Activated T-helper 1 cell treated with anti-CD3 and anti-CD28 coated beads, Interleukin-2, amount 50 U/mL, for 16 hours (primary cell): Measurements from ENCODE around the gene ALDOA.
A peak's percentile ranks its signal among the peaks of the same experiment; 100 is the strongest.
"Not testable (repeated sequence)": the region's sequence is repeated elsewhere in the genome, so short reads cannot be mapped to it uniquely, and the experiment has no call there.

Experiments
- DNase-seq, 2 donors: peaks; one replicate each; pipeline ENCODE4 v3.0.0-alpha.2; 2020; ENCODE audit warnings: low read depth in 1 of 2, low spot score in 1 of 2

ALDOA gene

GRCh38 chr16:30040690-30041089, 24.9 kb upstream of the ALDOA start:
- not testable (repeated sequence) for DNase-seq

DNA sequence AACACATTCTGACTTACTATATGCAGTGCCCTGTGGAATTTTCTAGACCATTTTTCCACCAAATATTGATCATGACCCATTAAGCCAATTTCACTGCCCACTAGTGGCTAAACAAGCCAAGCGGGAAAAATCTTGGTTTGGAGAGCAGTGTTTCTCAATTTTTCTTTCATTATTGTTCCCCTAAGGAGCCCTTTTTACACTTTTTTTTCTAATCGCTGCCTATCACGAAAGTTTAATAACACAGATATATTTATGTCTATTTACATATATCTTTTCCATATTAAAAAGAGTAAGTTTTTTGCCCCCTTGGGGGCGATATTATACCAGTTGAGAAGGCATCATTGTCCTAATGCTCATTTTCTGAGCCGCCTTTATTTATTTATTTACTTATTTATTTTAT, 23.7 kb upstream of the ALDOA start:
- DNase-seq, result no peak

DNA sequence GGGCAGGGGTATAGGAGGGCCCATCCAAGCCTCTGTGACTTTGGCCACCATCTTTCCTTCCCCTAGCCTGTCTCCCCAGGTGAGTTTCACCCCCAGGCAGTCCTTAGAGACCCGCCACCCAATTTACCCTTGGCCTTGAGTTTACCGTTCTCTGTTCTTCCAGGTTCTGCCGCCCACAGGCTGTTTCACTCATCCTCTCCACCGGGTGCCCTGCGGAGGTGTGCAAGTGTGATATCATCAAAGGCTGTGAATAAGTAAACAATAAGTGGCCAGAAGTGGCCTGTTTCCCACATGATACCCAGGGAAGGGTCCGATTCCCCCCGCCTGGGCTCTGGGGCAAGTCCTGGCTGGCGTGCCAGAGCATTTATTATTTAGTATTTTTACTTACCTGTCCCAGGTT, 19.4 kb upstream of the ALDOA start:
- no peak for DNase-seq

- no peak for DNase-seq
Observed at GRCh38 chr16:30046588-30046987, 19.0 kb upstream of the ALDOA start.

DNA sequence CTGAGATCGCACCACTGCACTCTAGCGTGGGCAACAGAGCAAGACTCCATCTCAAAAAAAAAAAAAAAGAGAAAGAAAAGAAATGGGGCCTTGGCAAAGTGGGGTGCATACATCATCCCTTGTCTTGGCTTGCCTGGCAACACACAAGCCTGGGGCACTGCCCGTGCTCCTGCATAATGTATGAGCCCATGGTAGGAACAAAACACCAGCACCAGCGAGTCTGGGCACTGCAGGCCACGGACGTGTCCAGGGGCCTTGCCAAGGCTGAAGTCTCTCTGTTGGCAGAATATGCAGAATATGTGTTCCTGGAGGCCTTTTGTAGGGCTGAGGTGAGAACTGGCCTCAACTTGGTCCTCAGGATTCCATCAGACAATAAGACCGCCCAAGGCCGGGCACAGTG, 15.7 kb upstream of the ALDOA start:
- no peak for DNase-seq

GRCh38 chr16:30051518-30051917, 14.0 kb upstream of the ALDOA start:
- DNase-seq, result no peak

DNA sequence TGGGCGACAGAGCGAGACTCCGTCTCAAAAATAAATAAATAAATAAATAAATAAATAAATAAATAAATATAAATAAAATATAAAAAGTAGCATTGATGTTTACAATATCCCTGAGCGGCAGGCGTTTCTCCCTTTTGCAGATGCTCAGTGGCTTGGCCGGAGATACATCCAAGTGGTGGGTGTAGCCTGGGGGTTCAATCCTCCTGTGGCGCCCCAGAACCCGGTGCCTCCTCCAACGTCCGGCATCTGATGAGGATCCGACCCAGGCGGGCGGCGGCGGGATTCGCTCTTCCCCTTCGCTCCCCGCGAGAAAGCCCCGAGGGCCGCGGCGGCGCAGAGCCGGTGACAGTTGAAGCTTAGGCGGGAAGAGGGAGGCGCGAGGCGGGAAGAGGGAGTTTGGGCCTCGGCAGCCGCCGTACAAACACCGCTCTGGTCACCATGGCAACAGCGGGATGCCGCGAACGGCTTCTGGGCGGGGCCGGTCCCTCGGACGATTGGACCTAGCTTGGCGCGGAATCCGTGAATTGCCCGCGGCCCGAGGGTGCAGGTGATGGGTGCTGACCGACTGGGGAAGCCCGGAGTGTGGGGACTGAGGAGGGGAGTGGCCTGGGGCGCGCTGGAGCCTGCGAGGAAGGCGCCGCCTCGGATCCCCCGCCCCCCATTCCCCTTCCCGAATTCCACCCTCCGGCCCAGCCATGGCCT, 12.7 kb upstream of the ALDOA start:
- peak; percentile 81 for DNase-seq

DNA sequence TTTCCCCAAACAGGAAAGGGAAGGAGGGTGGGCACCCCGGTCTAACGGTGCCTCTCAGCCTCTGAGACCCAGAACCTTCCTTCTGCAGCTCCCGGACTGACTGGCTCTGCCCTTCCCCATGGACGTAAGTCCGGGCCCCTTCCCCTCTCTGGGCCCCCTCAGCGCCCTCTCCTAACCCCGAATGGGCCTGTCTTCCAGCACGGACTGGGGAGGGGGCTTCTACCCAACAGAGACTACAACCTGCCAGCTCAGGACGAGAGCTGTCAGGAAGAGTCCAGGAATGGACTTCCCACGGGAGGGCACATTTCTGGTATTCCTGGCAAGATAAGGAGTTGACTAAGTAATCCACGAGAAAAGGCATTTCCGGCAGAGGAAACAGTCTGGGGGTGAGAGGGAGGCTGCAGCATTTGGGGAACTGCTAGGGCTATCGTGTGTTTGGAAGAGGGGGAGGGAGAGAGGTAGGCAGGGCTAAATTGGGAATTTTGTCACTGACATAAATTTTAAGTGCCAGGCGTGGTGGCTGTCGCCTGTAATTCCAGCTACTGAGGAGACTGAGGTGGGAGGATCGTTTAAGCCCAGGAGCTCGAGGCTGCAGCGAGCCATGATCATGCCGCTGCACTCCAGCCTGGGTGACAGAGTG, 12.1 kb upstream of the ALDOA start:
- no peak for DNase-seq

- DNase-seq, result no peak
Observed at GRCh38 chr16:30054451-30054850, 11.1 kb upstream of the ALDOA start.

GRCh38 chr16:30054959-30055553, 10.5 kb upstream of the ALDOA start:
- DNase-seq, result no peak

DNA sequence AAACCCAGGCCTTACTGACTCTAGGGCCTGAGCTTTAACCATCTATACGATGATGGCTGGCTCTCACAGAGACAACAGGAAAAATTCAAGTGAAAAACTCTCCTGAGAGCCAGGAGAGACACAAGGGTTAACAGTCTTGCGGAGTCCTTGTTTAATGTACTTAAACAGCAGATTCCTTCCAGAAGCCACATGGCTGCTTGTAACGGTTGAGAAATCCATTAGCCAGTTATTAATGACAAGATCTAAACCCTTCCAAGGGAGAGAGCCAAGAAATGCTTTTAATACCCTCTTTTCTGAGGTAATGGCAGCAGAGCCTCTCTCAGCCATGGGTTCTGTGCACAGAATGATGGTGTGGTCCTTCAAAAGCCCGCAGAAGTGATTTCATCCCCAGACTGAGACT, 5.2 kb upstream of the ALDOA start:
- DNase-seq, result no peak

- DNase-seq, result no peak
Observed at GRCh38 chr16:30060836-30061554, 4.6 kb upstream of the ALDOA start.

- no peak for DNase-seq
Observed at GRCh38 chr16:30063278-30063892, 2.2 kb upstream of the ALDOA start.

DNA sequence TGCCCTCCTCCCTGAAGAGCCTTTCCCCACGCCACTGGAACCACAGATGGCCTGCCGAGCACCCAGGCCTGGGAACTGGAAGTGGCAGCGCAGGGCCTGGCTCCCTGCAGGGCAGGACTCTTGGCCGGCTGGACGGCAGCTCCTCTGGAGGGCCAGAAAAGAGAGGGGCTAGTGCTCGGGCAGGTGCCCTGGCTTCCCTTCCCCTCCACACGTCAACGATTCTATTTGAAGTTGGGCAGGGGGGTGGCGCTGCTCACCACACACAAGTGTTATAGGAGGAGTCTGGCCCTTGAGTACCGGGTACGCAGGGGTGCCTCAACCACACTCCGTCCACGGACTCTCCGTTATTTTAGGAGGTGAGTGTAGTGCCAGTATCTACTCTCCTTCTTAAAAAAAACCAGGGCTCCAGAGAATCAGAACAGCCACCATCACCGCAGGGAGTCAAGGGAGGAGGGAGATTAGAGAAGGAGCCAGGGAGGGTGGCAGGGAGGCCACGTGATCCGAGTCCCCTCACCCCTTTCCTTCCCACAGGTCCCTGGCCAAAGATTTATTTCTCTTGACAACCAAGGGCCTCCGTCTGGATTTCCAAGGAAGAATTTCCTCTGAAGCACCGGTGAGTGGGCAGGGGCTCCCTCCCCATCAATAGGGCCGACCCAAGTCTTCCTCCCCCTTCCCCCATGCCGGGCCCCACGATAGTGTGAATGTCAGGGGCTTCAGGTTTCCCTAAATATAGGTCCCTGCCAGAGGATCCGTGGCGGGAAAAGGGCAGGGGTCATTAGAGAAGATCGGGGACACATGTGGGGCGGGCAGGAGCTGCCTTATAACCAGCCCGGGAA, 1.4 kb upstream of the ALDOA start:
- peak; percentile 39 to 45 for DNase-seq

- no peak for DNase-seq
Observed at GRCh38 chr16:30064729-30065101, 845 bp upstream of the ALDOA start.

GRCh38 chr16:30065943-30066760, 592 bp downstream of the ALDOA start:
- no peak for DNase-seq

DNA sequence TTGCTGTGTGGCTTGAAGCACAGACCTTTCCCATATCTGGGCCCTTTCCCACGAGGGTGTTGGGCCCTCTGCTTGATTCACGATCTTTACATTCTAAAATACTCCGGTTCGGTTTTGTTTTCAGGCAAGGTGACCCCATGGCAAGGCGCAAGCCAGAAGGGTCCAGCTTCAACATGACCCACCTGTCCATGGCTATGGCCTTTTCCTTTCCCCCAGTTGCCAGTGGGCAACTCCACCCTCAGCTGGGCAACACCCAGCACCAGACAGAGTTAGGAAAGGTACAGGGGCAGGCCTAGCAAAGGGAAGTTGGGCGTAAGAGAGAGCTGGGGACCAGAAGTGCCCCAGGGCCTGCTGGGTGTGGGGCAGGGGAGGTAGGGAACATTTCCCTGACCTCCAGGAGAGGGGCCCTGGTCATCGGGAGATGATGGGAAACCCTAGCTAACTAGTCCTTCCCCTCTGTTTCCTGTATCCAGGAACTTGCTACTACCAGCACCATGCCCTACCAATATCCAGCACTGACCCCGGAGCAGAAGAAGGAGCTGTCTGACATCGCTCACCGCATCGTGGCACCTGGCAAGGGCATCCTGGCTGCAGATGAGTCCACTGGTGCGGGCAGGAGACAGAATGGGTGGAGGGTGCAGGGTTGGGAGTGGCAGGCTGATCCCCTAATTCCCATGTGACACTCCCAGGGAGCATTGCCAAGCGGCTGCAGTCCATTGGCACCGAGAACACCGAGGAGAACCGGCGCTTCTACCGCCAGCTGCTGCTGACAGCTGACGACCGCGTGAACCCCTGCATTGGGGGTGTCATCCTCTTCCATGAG, 1.4 kb downstream of the ALDOA start:
- DNase-seq, result no peak

GRCh38 chr16:30067584-30067916, 2.0 kb downstream of the ALDOA start:
- DNase-seq, result no peak

GRCh38 chr16:30068333-30068732, 2.8 kb downstream of the ALDOA start:
- no peak for DNase-seq
